Mesendoderm (in vitro differentiated cells): Measurements from ENCODE around the gene REXO4.

Experiments
- DNase-seq: peaks from one replicate; pipeline ENCODE4 v3.0.0; 2013
- H2AK5ac ChIP-seq: 2 replicates; pipeline ENCODE4 v1.6.1; 2013; ENCODE audit warnings: low read length, inconsistent platforms
- H2BK120ac ChIP-seq: 2 replicates; pipeline ENCODE4 v1.6.1; 2013; ENCODE audit warnings: low read depth, mild to moderate bottlenecking, low read length, moderate library complexity, mixed read lengths
- H2BK15ac ChIP-seq: replicated peaks from 2 replicates; pipeline ENCODE4 v1.6.1; 2013; ENCODE audit warnings: low read depth, mild to moderate bottlenecking, moderate library complexity
- H2BK5ac ChIP-seq: 2 replicates; pipeline ENCODE4 v1.6.1; 2013; ENCODE audit warnings: low read length, inconsistent platforms
- H3K18ac ChIP-seq: 2 replicates; pipeline ENCODE4 v1.6.1; 2013; ENCODE audit warnings: mild to moderate bottlenecking, low read length, mixed read lengths
- H3K23ac ChIP-seq: one replicate; pipeline ENCODE4 v1.6.1; 2013; ENCODE audit warnings: low read length
- H3K27ac ChIP-seq: 2 replicates; pipeline ENCODE4 v1.5.1; 2013; ENCODE audit warnings: low read depth, mild to moderate bottlenecking, inconsistent platforms, low read length, moderate library complexity
- H3K27me3 ChIP-seq: 2 replicates; pipeline ENCODE4 v1.6.1; 2013; ENCODE audit warnings: low read length, control low read depth, mild to moderate bottlenecking, inconsistent platforms; ENCODE audit not compliant: insufficient read depth, poor library complexity
- H3K36me3 ChIP-seq: 2 replicates; pipeline ENCODE4 v1.6.1; 2013; ENCODE audit warnings: low read length, inconsistent platforms; ENCODE audit not compliant: control insufficient read depth, insufficient read depth
- H3K4ac ChIP-seq: one replicate; pipeline ENCODE4 v1.6.1; 2013; ENCODE audit warnings: low read depth, mild to moderate bottlenecking, low read length, moderate library complexity
- H3K4me1 ChIP-seq: 2 replicates; pipeline ENCODE4 v1.6.1; 2013; ENCODE audit warnings: low read depth, low read length, inconsistent platforms; ENCODE audit not compliant: control insufficient read depth
- H3K4me2 ChIP-seq: 2 replicates; pipeline ENCODE4 v1.6.1; 2013; ENCODE audit warnings: low read length
- H3K4me3 ChIP-seq: 2 replicates; pipeline ENCODE4 v1.5.1; 2013; ENCODE audit warnings: mild to moderate bottlenecking, low read length
- H3K56ac ChIP-seq: one replicate; pipeline ENCODE4 v1.6.1; 2013; ENCODE audit warnings: low read length
- H3K79me1 ChIP-seq: 2 replicates; pipeline ENCODE4 v1.6.1; 2013; ENCODE audit warnings: low read length, inconsistent platforms
- H3K79me2 ChIP-seq: 2 replicates; pipeline ENCODE4 v1.6.1; 2013; ENCODE audit warnings: mild to moderate bottlenecking, low read length; ENCODE audit not compliant: control insufficient read depth, insufficient read depth
- H3K9ac ChIP-seq: 2 replicates; pipeline ENCODE4 v1.6.1; 2013; ENCODE audit warnings: low read length, inconsistent platforms
- H4K5ac ChIP-seq: one replicate; pipeline ENCODE4 v1.6.1; 2013; ENCODE audit warnings: low read length
- H4K8ac ChIP-seq: one replicate; pipeline ENCODE4 v1.6.1; 2013; ENCODE audit warnings: low read depth, mild to moderate bottlenecking, control low read depth, low read length, moderate library complexity
- WGBS: extraction: QIAGEN DNeasy Blood & Tissue Kit; methylation state at CpG from one replicate; pipeline ENCODE4 v1.1.7; 2013; ENCODE audit warnings: low lambda C conversion rate, missing lambda C conversion rate; ENCODE audit not compliant: insufficient coverage; ENCODE audit errors: extremely low coverage; 5-methylcytosine and 5-hydroxymethylcytosine counted together

REXO4 gene

DNA sequence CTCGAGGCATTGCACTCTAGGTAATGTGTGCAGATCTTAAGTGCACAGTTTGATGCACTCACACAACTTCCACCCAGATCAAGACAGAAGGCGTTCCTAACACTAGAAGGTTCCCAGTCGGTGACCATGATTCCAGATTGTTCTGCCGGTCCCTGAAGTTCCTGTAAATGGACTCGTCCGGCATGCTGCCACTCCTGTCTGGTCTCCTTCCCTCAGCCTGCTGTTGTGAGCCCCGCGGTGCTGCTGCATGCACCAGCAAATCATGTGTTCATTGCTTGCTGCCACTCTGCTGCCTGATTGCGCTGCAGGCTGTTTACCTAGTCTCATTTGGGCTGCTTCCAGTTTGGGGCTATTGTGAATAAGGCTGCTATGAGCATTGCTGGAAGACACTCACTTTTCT lies 30.1 kb downstream of the REXO4 start:
- no peak overlapping the region for H3K4me3 ChIP-seq
- no peak overlapping the region for H3K4ac ChIP-seq
- no peak overlapping the region for H2AK5ac ChIP-seq
- no peak overlapping the region for H3K18ac ChIP-seq
- H3K9ac ChIP-seq = no peak overlapping the region
- no peak for DNase-seq
- no peaks in the 10 kb centered on the region for H3K79me1 ChIP-seq
- WGBS = no CpG with 5 or more reads among the region's 9 CpGs
- H2BK15ac ChIP-seq = no peak overlapping the region
- H3K79me2 ChIP-seq = no peaks in the 10 kb centered on the region
- no peak overlapping the region for H3K4me2 ChIP-seq
- H3K27ac ChIP-seq = no peak overlapping the region
- no peaks in the 10 kb centered on the region for H3K4me1 ChIP-seq
- H3K23ac ChIP-seq = no peak overlapping the region
- H2BK5ac ChIP-seq = no peak overlapping the region
- no peaks in the 10 kb centered on the region for H3K36me3 ChIP-seq
- no peak overlapping the region for H4K8ac ChIP-seq
- no peak overlapping the region for H3K56ac ChIP-seq
- no peak overlapping the region for H4K5ac ChIP-seq
- H3K27me3 ChIP-seq = no peaks in the 10 kb centered on the region
- H2BK120ac ChIP-seq = no peak overlapping the region

DNA sequence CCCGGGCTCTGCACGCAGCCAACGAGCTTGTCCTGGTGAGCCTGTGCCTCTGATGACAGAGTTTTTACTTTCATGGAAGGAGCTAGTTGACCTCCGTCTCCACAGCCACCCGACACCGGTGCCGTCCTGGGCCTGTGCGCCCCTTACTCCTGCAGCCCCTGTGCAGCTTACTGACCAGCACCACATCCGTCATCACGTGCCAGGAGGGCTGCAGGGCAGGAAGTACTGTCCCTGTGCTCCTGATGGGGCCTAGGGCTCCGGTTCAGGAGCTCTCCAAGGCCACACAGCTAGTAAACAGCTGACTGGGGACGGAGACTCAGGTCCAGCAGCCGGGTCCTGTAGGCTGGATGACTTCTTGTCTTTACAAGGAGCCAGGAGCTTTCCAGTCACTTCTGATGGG lies 31.5 kb downstream of the REXO4 start:
- H4K8ac ChIP-seq = no peak overlapping the region
- no peak overlapping the region for H2BK5ac ChIP-seq
- H2AK5ac ChIP-seq = no peak overlapping the region
- no peak overlapping the region for H3K56ac ChIP-seq
- no peaks in the 10 kb centered on the region for H3K36me3 ChIP-seq
- H3K79me1 ChIP-seq = no peaks in the 10 kb centered on the region
- no peak for DNase-seq
- no peak overlapping the region for H3K27ac ChIP-seq
- no peak overlapping the region for H2BK15ac ChIP-seq
- H4K5ac ChIP-seq = no peak overlapping the region
- no peak overlapping the region for H3K23ac ChIP-seq
- H3K27me3 ChIP-seq = no peaks in the 10 kb centered on the region
- H2BK120ac ChIP-seq = no peak overlapping the region
- H3K18ac ChIP-seq = no peak overlapping the region
- no peaks in the 10 kb centered on the region for H3K79me2 ChIP-seq
- H3K4me3 ChIP-seq = no peak overlapping the region
- no peak overlapping the region for H3K4me2 ChIP-seq
- H3K9ac ChIP-seq = no peak overlapping the region
- no CpG with 5 or more reads among the region's 13 CpGs for WGBS
- H3K4me1 ChIP-seq = no peaks in the 10 kb centered on the region
- no peak overlapping the region for H3K4ac ChIP-seq

DNA sequence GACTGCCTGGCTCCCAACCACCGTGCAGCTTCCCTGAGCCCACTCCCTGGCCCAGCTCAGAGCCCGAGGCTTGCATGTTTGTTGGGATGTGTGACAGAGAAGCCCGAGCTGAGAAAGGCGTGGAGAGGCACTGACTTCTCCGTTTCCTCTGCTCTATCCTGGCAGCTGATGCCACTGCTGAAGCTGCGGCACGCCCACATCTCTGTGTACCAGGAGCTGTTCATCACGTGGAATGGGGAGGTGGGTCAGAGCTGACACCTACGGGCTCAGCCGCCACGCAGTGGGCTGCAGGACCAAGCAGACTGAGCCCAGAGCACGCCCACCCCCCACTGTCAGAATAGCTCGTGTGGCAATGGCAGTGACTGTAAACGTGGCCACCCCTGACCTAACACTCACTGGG lies 32.4 kb downstream of the REXO4 start:
- H3K4me2 ChIP-seq = no peak overlapping the region
- no peaks in the 10 kb centered on the region for H3K4me1 ChIP-seq
- no peaks in the 10 kb centered on the region for H3K27me3 ChIP-seq
- no peak overlapping the region for H3K4me3 ChIP-seq
- no peak overlapping the region for H3K23ac ChIP-seq
- no peak overlapping the region for H3K27ac ChIP-seq
- no peaks in the 10 kb centered on the region for H3K36me3 ChIP-seq
- no peak overlapping the region for H3K18ac ChIP-seq
- no peak overlapping the region for H2AK5ac ChIP-seq
- no peak overlapping the region for H2BK15ac ChIP-seq
- no peak overlapping the region for H3K56ac ChIP-seq
- no peaks in the 10 kb centered on the region for H3K79me2 ChIP-seq
- no peak overlapping the region for H4K8ac ChIP-seq
- H3K9ac ChIP-seq = no peak overlapping the region
- no peak for DNase-seq
- no CpG with 5 or more reads among the region's 14 CpGs for WGBS
- H4K5ac ChIP-seq = no peak overlapping the region
- no peak overlapping the region for H2BK120ac ChIP-seq
- H2BK5ac ChIP-seq = no peak overlapping the region
- H3K79me1 ChIP-seq = no peaks in the 10 kb centered on the region
- no peak overlapping the region for H3K4ac ChIP-seq

DNA sequence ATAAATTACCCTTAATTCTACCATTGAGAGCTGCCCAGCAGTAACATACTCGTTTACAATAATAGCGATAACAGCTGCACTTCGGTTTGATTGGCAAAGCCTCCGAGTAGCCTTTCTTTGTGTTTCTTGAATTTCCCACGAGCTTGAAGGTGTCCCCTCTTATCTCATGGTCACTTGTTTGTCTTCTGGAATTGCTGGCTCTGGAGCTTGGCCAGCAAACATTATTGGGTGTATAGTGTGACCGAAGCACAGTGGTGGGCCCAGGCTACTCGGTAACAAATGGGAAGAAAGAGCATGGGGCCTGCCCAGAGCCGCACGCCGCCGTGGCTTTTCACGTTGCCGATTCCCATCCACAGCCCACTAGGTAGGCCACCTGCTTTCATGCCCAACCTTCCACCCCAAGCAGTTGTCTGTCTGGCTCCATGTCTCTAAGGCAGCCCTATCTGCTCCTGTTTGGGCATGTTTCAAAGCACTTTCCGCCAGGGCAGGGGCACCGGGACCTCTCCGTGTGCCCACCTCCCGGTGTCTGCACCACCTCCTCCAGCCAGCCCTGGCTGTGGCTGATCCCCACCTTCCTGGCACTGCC lies 33.0 kb downstream of the REXO4 start:
- WGBS = no CpG with 5 or more reads among the region's 17 CpGs
- no peak overlapping the region for H4K5ac ChIP-seq
- H3K18ac ChIP-seq = no peak overlapping the region

DNA sequence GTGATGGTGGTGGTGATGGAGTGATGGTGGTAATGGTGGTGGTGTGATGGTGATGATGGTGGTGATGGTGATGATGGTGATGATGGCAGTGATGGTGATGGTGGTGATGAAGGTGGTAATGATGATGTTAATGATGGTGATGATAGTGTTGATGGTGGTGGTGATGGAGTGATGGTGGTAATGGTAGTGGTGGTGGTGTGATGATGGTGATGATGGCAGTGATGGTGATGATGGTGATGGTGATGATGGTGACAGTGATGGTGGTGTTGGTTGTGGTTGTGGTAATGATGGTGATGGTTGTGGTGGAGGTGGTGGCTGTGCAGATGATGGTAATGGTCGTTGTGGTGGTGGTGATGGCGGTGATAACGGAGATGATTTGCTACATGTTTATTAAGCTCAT lies 34.4 kb downstream of the REXO4 start:
- no peaks in the 10 kb centered on the region for H3K79me1 ChIP-seq
- no peaks in the 10 kb centered on the region for H3K4me1 ChIP-seq
- no peaks in the 10 kb centered on the region for H3K36me3 ChIP-seq
- H2AK5ac ChIP-seq = no peak overlapping the region
- no peak overlapping the region for H3K9ac ChIP-seq
- H3K23ac ChIP-seq = no peak overlapping the region
- no peak overlapping the region for H2BK5ac ChIP-seq
- no peaks in the 10 kb centered on the region for H3K79me2 ChIP-seq
- no peak overlapping the region for H4K5ac ChIP-seq
- H3K18ac ChIP-seq = no peak overlapping the region
- H3K56ac ChIP-seq = no peak overlapping the region
- H3K4me3 ChIP-seq = no peak overlapping the region
- H2BK120ac ChIP-seq = no peak overlapping the region
- no CpG with 5 or more reads among the region's 3 CpGs for WGBS
- no peak for DNase-seq
- no peaks in the 10 kb centered on the region for H3K27me3 ChIP-seq
- H2BK15ac ChIP-seq = no peak overlapping the region
- H3K4me2 ChIP-seq = no peak overlapping the region
- no peak overlapping the region for H3K4ac ChIP-seq
- no peak overlapping the region for H4K8ac ChIP-seq
- no peak overlapping the region for H3K27ac ChIP-seq

More for the DNA sequence above, 33.0 kb downstream of the REXO4 start:
- no peak overlapping the region for H3K23ac ChIP-seq
- H3K27me3 ChIP-seq = no peaks in the 10 kb centered on the region
- no peak overlapping the region for H4K8ac ChIP-seq
- no peak overlapping the region for H3K56ac ChIP-seq
- no peak overlapping the region for H2AK5ac ChIP-seq
- H3K4me3 ChIP-seq = no peak overlapping the region
- H3K4me2 ChIP-seq = no peak overlapping the region
- no peak overlapping the region for H2BK15ac ChIP-seq
- H3K4me1 ChIP-seq = no peaks in the 10 kb centered on the region
- no peak overlapping the region for H3K4ac ChIP-seq
- H3K27ac ChIP-seq = no peak overlapping the region
- no peaks in the 10 kb centered on the region for H3K79me1 ChIP-seq
- no peak overlapping the region for H3K9ac ChIP-seq
- H2BK120ac ChIP-seq = no peak overlapping the region
- no peak overlapping the region for H2BK5ac ChIP-seq
- H3K79me2 ChIP-seq = no peaks in the 10 kb centered on the region
- no peak for DNase-seq
- H3K36me3 ChIP-seq = no peaks in the 10 kb centered on the region

DNA sequence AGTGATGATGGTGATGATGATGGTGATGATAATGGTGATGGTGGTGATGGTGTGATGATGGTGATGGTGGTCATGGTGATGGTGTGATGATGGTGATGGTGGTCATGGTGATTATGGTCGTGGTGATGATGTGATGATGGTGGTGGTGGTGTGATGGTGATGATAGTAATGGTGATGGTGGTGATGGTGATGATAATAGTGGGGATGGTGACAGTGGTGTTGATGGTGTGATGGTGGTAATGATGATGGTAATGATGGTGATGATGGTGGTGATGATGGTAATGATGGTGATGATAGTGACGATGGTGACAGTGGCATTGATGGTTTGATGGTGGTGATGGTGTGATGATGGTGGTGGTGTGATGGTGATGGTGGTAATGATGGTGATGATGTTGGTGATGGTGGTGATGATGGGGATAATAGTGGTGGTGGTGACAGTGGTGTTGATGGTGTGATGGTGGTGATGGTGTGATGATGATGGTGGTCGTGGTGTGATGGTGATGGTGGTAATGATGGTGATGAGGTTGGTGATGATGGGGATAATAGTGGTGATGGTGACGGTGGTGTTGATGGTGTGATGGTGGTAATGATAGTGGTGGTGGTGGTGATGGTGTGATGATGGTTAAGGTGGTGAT lies 35.2 kb downstream of the REXO4 start:
- Histone ChIP-seq H3K36me3 (no peaks in the 10 kb centered on the region), H3K23ac (no peak overlapping the region), H3K18ac (no peak overlapping the region), H4K5ac (no peak overlapping the region), H4K8ac (no peak overlapping the region), H3K79me1 (no peaks in the 10 kb centered on the region), H3K27ac (no peak overlapping the region), H3K4ac (no peak overlapping the region), H3K27me3 (no peaks in the 10 kb centered on the region), H2BK5ac (no peak overlapping the region), H3K4me3 (no peak overlapping the region), H3K56ac (no peak overlapping the region), H3K4me2 (no peak overlapping the region), H2AK5ac (no peak overlapping the region), H3K9ac (no peak overlapping the region), H3K4me1 (no peaks in the 10 kb centered on the region), H2BK15ac (no peak overlapping the region), H2BK120ac (no peak overlapping the region), H3K79me2 (no peaks in the 10 kb centered on the region)
- WGBS = 100% methylated on average over 3 of the region's 4 CpGs
- no peak for DNase-seq
